Endothelial cell (in vitro differentiated cells): ENCODE data around the gene PIAS2. TPM values are rescaled to one million over a fixed set of nuclear protein-coding genes. Genes with fewer than 3 reads are reported as not detected.
"Not testable (repeated sequence)": the region's sequence is repeated elsewhere in the genome, so short reads cannot be mapped to it uniquely, and the experiment has no call there.

Source experiments
- DNase-seq: peaks from one replicate; pipeline ENCODE4 v3.0.0; 2021; ENCODE audit warnings: low spot score
- H3K27ac Mint-ChIP-seq: one replicate; pipeline ENCODE4 v1.8.0; 2021; ENCODE audit warnings: mixed read lengths, inconsistent platforms; ENCODE audit not compliant: unreplicated experiment
- H3K27me3 Mint-ChIP-seq: one replicate; pipeline ENCODE4 v1.8.0; 2021; ENCODE audit warnings: mild to moderate bottlenecking, moderate library complexity, mixed read lengths, inconsistent platforms; ENCODE audit not compliant: unreplicated experiment
- H3K36me3 Mint-ChIP-seq: one replicate; pipeline ENCODE4 v1.8.0; 2021; ENCODE audit warnings: mild to moderate bottlenecking, low read depth, mixed read lengths, inconsistent platforms; ENCODE audit not compliant: unreplicated experiment
- H3K4me1 Mint-ChIP-seq: one replicate; pipeline ENCODE4 v1.8.0; 2021; ENCODE audit warnings: mild to moderate bottlenecking, mixed read lengths, inconsistent platforms; ENCODE audit not compliant: unreplicated experiment
- H3K4me3 Mint-ChIP-seq: one replicate; pipeline ENCODE4 v1.8.0; 2021; ENCODE audit warnings: mild to moderate bottlenecking, mixed read lengths, inconsistent platforms; ENCODE audit not compliant: unreplicated experiment
- H3K9me3 Mint-ChIP-seq: one replicate; pipeline ENCODE4 v1.8.0; 2021; ENCODE audit warnings: mixed read lengths, inconsistent platforms; ENCODE audit not compliant: unreplicated experiment
- total RNA-seq: library from RNA; stranded (reverse); fragmentation: NEBNext Ultra II Directional; extraction: Animal tissue kit (Norgen Biotek cat#: 25700); gene quantifications from one replicate; pipeline ENCODE4 v1.2.1, GENCODE V29; 2021; ENCODE audit not compliant: unreplicated experiment
- TF ChIP-seq, protein P1 (sequence below): fragments of 200-600 bp; sonication (generic); IDR thresholded peaks from one replicate; pipeline ENCODE4 v1.5.0; 2021; ENCODE audit warnings: antibody characterized with exemption; ENCODE audit not compliant: unreplicated experiment

Gene PIAS2
- total RNA-seq, 1 donor from 2014 or later, result 47.5 TPM

DNA sequence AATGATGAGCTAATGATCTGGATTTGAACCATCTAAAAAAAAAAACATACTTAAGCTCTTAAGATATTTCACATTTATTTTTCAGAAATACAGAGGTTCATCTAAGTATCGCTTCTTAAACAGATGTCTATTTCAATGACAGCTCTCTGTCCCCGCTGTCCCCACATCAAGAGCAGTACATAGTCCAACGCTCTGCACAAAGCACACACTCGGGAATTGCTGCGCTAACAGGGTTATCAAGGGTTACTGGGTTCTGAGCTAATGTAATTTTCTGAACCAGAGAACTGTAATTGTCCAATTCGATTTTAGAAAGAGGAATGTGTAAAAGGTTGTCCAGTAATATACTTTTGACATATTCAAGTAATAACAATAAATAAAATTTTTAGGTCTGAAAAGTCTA is 101.6 kb downstream of the PIAS2 start:
- no peaks in the 10 kb centered on the region for H3K4me1 Mint-ChIP-seq
- no peaks in the 10 kb centered on the region for H3K9me3 Mint-ChIP-seq
- DNase-seq, result no peak
- no peaks in the 10 kb centered on the region for H3K36me3 Mint-ChIP-seq
- no peak overlapping the region for H3K4me3 Mint-ChIP-seq
- TF ChIP-seq, protein P1, sequence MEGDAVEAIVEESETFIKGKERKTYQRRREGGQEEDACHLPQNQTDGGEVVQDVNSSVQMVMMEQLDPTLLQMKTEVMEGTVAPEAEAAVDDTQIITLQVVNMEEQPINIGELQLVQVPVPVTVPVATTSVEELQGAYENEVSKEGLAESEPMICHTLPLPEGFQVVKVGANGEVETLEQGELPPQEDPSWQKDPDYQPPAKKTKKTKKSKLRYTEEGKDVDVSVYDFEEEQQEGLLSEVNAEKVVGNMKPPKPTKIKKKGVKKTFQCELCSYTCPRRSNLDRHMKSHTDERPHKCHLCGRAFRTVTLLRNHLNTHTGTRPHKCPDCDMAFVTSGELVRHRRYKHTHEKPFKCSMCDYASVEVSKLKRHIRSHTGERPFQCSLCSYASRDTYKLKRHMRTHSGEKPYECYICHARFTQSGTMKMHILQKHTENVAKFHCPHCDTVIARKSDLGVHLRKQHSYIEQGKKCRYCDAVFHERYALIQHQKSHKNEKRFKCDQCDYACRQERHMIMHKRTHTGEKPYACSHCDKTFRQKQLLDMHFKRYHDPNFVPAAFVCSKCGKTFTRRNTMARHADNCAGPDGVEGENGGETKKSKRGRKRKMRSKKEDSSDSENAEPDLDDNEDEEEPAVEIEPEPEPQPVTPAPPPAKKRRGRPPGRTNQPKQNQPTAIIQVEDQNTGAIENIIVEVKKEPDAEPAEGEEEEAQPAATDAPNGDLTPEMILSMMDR, result no peak
- H3K27ac Mint-ChIP-seq, result no peak overlapping the region
- no peaks in the 10 kb centered on the region for H3K27me3 Mint-ChIP-seq

DNA sequence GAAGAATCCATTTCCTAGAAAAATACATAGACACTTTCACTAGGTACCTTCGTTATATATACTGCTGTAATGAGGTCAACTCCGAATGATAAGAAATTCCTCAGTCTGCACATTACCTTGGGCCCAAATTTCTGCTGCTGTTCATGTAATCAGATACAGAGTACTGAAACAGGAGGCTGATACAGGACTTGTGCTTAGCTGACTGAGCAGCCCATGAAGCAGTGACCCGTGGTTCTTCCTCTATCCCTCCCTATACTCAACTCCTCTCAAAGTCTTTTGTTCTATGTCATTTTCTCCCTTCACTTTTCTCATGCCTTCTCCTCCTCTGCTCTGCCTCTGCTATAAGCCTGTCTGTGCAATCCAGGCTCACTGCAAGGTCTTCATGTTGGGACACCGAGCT is 102.9 kb downstream of the PIAS2 start:
- Mint-ChIP-seq H3K4me1 (no peaks in the 10 kb centered on the region), H3K9me3 (no peaks in the 10 kb centered on the region), H3K27ac (no peak overlapping the region), H3K4me3 (no peak overlapping the region), H3K36me3 (no peaks in the 10 kb centered on the region), H3K27me3 (no peaks in the 10 kb centered on the region)
- TF ChIP-seq, protein P1, result no peak
- no peak for DNase-seq

DNA sequence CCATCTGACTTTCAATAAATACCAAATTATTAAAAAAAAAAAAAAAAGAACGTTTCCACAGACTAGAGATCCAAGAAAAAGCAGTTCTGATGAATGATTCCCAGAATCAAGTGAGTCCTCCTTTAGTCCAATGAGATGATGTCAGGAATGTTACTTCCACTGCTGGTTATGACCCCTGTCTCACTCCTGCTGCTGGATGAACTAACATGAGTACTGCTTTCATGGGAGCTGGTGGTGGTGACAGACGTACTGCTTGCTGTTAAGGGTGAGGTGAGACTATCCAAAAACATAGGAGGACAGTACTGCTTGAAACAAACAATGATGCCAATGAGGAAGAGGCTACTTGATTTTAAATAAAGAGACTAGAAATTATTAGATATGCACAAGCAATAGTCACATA is 105.0 kb downstream of the PIAS2 start:
- no peak overlapping the region for H3K4me3 Mint-ChIP-seq
- no peak overlapping the region for H3K27ac Mint-ChIP-seq
- TF ChIP-seq, protein P1, result no peak
- H3K27me3 Mint-ChIP-seq, result no peaks in the 10 kb centered on the region
- H3K36me3 Mint-ChIP-seq, result no peaks in the 10 kb centered on the region
- H3K4me1 Mint-ChIP-seq, result no peaks in the 10 kb centered on the region
- H3K9me3 Mint-ChIP-seq, result no peaks in the 10 kb centered on the region
- no peak for DNase-seq

DNA sequence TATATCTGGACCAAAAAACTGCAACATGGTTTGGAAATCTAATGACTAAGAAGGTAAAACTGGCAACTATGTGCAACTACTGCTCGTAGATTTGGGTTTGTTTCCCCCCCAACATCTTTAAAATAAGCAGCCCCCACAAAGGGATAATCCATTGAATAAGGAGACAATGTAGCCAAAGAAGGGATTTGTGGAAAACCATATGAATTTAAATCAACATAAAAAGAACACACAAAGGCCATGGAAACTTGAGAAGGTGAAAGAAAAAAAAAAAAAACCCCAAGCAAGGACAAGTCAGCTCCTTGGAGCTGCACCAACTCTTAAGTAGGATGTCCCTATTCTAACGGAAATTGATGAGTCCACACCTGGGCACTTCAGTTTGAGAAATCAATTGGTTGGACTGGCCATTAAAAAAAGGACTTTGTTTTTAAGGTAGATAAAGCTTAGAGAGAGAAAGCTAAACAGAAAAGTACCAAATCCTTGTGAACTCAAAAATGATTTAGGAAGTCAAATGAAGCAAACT is 106.8 kb downstream of the PIAS2 start:
- Mint-ChIP-seq H3K9me3 (no peaks in the 10 kb centered on the region), H3K27ac (no peak overlapping the region), H3K27me3 (no peaks in the 10 kb centered on the region), H3K4me1 (no peaks in the 10 kb centered on the region), H3K36me3 (no peaks in the 10 kb centered on the region), H3K4me3 (no peak overlapping the region)
- no peak for DNase-seq
- TF ChIP-seq, protein P1, result no peak

DNA sequence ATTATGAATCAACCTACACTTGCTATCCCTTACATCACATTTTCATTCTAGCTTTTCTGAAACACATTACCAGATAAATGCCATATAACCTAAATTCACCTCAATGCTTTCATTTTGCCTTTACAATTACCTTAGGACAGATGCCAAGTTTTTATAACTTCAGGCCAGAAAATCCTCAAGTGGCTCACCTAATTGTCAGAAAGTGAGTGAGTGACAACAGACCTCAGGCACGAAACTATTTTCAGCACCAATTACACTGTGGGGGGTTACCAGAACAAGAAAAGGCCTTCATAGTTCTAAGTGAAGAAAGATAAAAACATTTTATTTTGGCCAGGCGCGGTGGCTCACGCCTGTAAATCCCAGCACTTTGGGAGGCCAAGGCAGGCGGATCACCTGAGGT is 108.2 kb downstream of the PIAS2 start:
- Mint-ChIP-seq H3K27me3 (no peaks in the 10 kb centered on the region), H3K9me3 (no peaks in the 10 kb centered on the region), H3K4me1 (no peaks in the 10 kb centered on the region), H3K36me3 (no peaks in the 10 kb centered on the region), H3K4me3 (no peak overlapping the region), H3K27ac (no peak overlapping the region)
- DNase-seq, result no peak
- TF ChIP-seq, protein P1, result no peak

DNA sequence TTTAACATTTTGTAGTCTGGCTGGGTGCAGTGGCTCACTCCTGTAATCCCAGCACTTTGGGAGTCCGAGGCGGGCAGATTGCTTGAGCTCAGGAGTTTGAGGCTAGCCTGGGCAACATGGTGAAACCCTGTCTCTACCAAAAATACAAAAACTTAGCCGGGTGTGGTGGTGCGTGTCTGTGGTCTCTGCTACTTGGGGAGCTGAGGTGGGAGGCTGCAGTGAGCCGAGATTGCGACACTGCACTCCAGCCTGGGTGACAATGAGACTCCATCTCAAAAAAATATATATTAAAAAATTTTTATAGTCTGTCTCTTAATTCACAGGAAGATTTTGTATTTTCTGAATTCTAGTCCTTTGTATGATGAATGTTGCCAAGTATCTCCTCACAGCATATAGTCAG is 121.4 kb downstream of the PIAS2 start:
- H3K9me3 Mint-ChIP-seq, H3K27ac Mint-ChIP-seq, DNase-seq, H3K27me3 Mint-ChIP-seq, H3K36me3 Mint-ChIP-seq, H3K4me3 Mint-ChIP-seq: not testable (repeated sequence)
- H3K4me1 Mint-ChIP-seq, result peaks cover 11% of the 10 kb centered on the region
